HEK293T (cell line): ENCODE data around the gene MRGPRG.

Experiments used
- ARNT ChIP-seq: fragments of 450-650 bp; IDR thresholded peaks from 2 replicates; pipeline ENCODE4 v1.6.1; 2017; ENCODE audit warnings: mild to moderate bottlenecking
- SUZ12 ChIP-seq: fragments of 450-650 bp; IDR thresholded peaks from 2 replicates; pipeline ENCODE4 v1.6.1; 2016; ENCODE audit warnings: mild to moderate bottlenecking

GRCh38 chr11:3176487-3176886 lies 42.1 kb downstream of the MRGPRG start:
- TF ChIP-seq ARNT, result no peak
- TF ChIP-seq SUZ12, result no peak
